GM18909 (cell line): Measurements from ENCODE around the gene ANKS1A.
"Not testable (repeated sequence)": the region's sequence is repeated elsewhere in the genome, so short reads cannot be mapped to it uniquely, and the experiment has no call there.

Experiments
- ATAC-seq: cut with Tn5 transposase; IDR thresholded peaks from one replicate; pipeline ENCODE4 v1.9.1; 2021; ENCODE audit warnings: mild to moderate bottlenecking; ENCODE audit not compliant: unreplicated experiment, poor library complexity

The ANKS1A gene

GRCh38 chr6:34984416-34984815, 95.4 kb downstream of the ANKS1A start:
- ATAC-seq = no peak

DNA sequence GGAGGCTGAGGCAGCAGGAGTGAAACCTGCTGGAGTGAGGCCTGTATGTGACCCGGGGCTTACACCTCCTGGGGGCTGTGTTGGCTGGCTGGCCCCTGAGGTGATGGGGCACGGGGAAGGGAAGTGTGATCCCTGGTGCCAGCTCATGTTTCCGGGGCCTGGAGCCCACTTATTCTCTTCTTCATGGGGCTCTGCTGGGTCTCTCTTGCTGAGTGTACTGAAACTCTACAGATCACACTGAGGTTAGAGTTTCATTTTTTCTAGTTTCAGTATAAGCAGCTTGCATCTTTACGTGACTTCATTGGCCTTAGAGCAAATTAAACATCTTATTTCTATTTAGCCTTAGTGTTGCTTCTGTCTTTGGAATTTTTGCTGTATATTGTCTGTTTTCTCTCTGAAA, 96.2 kb downstream of the ANKS1A start:
- ATAC-seq = no peak

DNA sequence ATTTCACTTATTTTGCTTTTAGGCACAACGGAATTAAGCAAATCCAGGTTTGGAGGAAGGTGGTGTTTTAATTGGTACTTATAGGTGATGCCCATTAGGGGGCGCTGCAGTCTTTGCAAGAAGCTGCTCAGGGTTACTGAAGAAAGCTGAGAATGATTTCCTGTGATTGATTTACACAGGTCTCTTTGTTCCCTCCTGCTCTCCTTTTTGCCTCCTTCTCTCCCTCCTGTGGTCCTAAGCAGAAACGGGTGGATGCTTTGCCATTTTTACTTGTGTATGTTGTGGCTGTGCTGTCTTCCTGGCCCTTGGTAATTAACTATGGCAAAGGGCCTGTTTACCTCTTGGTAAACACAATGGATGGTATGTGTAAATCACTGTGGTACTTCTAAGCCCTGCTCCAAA, 97.8 kb downstream of the ANKS1A start:
- ATAC-seq = no peak

- ATAC-seq = no peak
Observed at GRCh38 chr6:34987506-34987905, 98.5 kb downstream of the ANKS1A start.

- ATAC-seq = no peak
Observed at GRCh38 chr6:34990971-34991560, 102.0 kb downstream of the ANKS1A start.

- no peak for ATAC-seq
Observed at GRCh38 chr6:34992376-34992775, 103.3 kb downstream of the ANKS1A start.

DNA sequence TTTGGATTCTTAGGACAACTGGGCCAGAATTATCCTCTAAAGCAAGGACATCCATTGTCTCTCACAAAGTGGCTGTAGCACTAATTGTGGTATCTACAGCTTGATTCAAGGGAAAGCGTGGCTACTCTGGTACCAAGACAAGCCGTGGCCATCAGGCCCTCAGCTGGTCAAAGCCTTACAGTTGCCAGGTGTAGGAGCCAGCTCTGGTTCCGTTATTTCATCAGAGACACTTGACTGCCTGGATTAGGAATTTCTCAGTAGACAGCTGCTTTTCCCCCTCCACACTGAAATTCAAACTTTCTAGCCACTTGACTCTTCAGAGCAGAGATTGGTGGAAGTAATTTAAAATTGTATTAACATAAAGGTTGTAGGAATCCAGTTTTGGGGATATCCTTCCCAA, 104.2 kb downstream of the ANKS1A start:
- no peak for ATAC-seq

DNA sequence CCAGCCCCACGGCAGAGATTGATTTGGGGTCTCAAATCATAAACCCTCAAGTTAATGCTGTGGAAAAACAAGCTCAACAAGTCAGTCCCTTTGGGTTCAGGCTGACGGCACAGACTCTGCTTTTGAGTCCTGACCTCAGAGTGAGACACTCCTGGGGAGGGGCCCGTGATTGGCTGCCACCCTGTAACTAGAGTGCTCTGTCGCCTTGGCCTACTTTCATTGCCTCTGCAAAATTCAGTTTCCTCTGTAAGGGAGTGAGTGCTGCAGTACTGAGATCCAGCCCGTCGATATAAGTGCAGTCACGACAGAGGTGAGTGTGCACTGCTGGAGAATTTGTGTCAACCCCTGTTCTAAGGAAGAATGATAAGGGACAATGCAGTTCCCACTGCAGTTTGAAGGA, 105.6 kb downstream of the ANKS1A start:
- no peak for ATAC-seq

GRCh38 chr6:34998417-34998816, 109.4 kb downstream of the ANKS1A start:
- ATAC-seq = not testable (repeated sequence)

GRCh38 chr6:34999153-34999552, 110.1 kb downstream of the ANKS1A start:
- ATAC-seq = not testable (repeated sequence)

GRCh38 chr6:34999962-35000361, 110.9 kb downstream of the ANKS1A start:
- ATAC-seq = not testable (repeated sequence)

DNA sequence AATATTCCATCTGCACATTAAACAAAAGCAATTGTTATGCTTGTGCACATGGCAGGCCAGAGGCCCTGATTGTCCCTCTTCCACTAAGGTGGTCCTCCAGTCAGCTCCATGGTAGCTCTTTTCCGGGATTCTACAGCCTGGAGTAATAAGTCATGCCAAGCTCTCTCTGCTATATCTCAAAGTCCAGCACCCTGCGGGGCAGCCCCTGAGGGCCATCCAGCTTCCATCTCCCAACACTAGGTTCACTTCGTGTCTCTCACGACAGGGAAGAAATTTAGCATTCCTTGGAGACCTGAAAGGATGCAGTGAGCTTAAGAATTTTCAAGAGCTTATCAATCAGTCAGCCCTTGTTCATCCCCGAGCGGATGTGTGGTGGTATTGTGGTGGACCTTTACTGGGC, 112.3 kb downstream of the ANKS1A start:
- not testable (repeated sequence) for ATAC-seq

DNA sequence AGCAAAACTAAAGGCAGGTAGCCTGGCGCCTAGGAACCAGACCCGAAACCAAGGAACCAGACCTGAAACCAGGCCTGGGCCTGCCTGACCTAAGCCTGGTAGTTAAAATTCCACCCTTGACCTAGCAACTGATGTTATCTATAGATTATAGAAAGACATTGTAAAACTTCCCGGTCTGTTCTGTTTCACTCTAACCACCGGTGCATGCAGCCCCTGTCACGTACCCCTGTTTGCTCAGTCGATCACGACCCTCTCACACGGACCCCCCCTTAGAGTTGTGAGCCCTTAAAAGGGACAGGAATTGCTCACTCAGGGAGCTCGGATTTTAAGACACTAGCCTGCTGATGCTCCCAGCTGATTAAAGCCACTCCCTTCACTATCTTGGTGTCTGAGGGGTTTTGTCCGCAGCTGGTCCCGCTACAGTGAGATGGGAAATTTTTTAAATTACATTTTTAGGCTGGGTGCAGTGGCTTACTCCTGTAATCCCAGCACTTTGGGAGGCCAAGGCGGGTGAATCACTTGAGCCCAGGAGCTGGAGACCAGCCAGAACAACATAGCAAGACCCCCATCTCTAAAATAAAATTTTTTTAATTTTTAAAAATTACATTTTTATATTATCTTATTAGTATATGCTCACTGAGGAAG, 115.0 kb downstream of the ANKS1A start:
- ATAC-seq = not testable (repeated sequence)

DNA sequence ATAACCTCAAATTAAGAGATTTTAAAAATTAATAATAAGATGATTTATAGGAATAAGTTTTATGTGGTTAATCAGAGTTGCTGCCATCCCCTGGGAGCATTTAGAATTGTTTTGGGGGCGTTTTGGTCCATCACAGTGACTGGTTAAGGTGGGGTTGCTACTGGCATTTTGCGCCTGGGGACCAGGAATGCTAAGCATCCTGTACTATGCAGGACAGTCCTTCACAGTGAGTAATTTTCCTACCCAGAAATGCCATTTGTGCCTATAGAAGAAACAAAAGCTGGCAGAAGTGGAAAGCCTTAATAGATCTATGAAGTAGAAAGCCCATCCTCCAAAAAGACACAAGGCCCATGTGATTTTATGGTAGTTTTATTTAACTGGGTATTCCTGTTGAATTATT, 118.0 kb downstream of the ANKS1A start:
- ATAC-seq = no peak

GRCh38 chr6:35008858-35009257, 119.8 kb downstream of the ANKS1A start:
- ATAC-seq = no peak

DNA sequence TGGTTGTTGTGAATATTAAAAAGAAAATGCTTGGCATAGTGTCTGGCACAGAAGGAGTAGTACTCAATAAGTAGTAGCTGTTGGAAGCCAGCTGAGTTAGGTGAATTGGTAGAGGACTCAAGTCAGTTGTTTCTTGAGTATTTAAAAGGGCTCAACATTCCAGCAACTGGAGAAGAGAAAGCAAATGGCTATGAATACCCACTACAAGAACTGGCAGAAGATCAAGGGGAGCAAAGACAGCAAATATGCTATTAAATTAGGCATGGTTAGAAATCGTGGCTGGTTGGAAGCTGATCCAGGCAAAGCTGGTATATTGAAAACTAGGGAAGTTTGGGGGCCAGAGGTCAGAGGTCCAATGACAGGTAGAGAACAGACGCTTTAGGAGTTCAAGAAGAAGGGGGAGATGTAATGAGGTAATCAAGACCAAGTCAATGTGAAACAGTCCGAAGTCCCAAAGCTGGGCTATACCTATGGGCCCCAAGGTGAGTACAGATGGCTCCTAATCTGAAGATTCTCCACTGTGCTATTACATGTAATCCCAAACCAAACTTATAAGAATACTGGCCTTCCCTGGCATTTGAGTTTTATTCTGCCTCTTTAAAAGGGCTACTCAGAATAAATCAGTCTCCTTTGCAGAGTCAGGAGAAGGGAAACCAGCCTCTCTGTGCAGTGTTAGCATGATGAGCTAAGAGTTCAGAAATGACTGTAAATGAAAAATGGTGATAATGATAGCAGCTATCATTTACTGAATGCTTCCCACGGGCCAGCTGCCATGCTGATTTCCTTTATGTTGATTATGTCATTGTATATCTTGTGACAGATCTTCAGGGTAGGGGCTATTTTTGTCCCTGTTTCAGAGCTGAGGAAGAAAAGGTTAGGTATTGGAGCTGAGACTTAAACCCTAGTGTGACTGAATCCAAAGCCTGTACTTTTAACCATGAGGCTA, 122.3 kb downstream of the ANKS1A start:
- ATAC-seq = no peak

DNA sequence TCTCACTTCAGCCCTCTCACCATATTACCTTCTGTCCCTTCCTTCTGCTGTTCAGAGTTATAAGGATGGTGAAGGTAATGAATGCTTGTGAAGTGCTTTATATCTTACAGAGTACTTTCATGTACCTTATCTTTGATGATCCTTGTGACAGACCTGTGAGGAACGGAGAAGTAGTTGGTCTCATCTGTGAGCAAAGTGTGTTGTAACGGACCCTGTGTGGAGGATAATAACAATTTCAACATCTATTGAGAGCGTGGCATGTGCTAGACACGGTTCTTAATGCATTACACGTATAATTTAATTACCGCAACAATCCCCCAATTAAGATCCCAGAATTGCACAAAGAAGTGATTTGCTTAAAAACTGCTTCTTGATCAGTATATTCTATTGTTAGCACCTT, 124.6 kb downstream of the ANKS1A start:
- no peak for ATAC-seq

GRCh38 chr6:35014341-35014740, 125.3 kb downstream of the ANKS1A start:
- ATAC-seq = no peak

DNA sequence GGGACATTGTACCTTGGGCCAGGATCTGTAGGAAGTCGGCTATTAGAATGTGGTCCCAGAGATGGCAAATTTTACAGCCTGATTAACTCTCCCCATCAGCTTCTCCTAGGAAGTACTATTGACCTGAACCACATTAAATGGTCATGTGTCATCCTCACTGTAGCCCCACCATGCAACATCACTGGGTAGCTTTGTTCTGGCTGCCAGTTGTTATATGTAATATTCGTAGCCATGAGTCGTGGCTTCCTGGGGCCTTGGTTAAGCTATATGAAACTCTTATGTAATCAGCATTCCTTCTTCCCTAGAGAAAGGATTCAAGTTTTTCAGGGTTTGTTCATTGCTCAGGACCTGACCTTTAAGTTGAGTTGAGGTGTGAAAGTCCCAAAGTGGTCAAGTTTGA, 125.7 kb downstream of the ANKS1A start:
- ATAC-seq = no peak

DNA sequence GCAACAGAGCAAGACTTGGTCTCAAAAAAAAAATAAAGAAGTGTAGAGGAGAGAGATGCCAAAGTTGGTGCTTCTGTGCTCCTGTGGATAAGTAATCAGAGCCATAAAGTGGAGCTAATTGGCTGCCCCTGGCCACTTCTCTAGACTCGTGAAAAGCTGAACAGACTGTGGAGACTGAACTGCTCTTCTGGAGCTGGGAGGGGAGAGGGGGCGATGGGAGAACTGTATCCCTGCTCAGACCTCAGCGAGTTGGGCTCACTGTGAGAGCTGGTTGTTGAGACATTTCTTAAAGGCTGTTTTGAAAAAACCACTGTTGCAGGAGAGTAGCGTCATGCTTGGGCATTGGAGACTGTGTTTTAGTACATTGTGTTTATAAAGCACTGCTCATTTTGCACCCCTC, 126.4 kb downstream of the ANKS1A start:
- ATAC-seq = no peak

- no peak for ATAC-seq
Observed at GRCh38 chr6:35015996-35016395, 126.9 kb downstream of the ANKS1A start.
